Nasal cavity respiratory epithelium epithelial cell of viscerocranial mucosa (primary cell): ENCODE measurements around the gene ITGA6. TPM values are rescaled to one million over a fixed set of nuclear protein-coding genes. Genes with fewer than 3 reads are reported as not detected.

Experiments used
- total RNA-seq: library from RNA; depleted of rRNA; stranded (reverse); fragments of >200 nt; gene quantifications from 2 replicates; pipeline ENCODE4 v1.2.3, GENCODE V29; 2014

Gene ITGA6
- 297 and 330 TPM in 2 replicates for total RNA-seq

GRCh38 chr2:172427256-172427989 lies at the start of gene ITGA6:
ITGA6 (plus strand) TSS chr2:172427586.

Other genes with a start within 250 kb of the ITGA6 start
- gene PDK1, start 128.5 kb downstream of the ITGA6 start, total RNA-seq: 7.2 and 13.6 TPM in 2 replicates